ENCODE data around the gene AKAP1. TPM values are rescaled to one million over a fixed set of nuclear protein-coding genes. Genes with fewer than 3 reads are reported as not detected.
"Not testable (repeated sequence)": the region's sequence is repeated elsewhere in the genome, so short reads cannot be mapped to it uniquely, and the experiment has no call there.

The AKAP1 gene
- polyA plus RNA-seq, 1 donor from 2014 or later = 21.4 TPM

DNA sequence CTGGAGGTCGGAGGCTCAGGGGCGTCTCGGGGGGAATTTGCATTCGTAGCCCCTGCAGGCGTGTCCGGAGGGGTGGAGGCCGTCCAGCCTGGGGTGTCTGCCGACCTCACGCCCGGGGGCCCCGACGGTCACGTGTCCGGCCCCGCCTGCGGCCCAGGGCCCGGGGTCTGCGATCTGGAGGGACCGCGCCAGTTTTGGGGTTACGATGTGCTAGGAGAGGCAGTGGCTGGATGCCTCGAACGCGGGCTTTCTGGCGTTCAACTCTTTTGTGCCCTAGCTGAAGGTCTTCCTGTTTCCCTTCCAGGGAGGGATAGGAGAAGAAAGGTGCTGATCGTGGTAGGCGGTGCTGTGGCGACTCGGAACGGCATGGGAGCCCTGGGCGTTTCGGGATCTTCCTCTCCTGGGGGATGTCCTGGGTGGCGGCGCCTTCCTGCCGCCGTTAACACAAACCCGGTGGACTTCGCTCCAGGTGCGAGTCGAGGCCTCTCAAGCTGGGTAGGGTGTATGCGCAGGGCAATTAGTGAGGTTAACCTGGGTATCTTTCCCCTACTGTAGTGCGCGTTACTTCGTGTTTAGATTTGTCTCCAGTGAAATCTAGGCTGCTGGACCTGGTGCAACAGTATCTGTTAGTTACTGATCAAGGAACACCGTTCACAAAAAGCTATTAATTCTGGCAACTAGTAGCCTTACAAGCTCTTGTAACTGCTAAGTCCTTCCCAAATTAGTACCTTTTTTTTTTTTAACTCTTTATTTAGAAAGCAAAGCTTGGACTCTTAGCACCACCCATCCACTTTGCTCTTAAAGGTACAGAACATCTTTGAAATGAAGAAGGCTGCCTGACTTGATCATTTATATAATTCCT lies 1.3 kb downstream of the AKAP1 start:
- Mint-ChIP-seq H3K27ac (peak overlapping the region; percentile 53 to 81 (median 80)), H3K36me3 (no peaks in the 10 kb centered on the region), H3K27me3 (no peaks in the 10 kb centered on the region), H3K4me3 (peak overlapping the region; percentile 88 to 96 (median 92)), H3K4me1 (peaks cover 13 to 19% (median 14%) of the 10 kb centered on the region in 3 donors), H3K9me3 (no peaks in the 10 kb centered on the region)

DNA sequence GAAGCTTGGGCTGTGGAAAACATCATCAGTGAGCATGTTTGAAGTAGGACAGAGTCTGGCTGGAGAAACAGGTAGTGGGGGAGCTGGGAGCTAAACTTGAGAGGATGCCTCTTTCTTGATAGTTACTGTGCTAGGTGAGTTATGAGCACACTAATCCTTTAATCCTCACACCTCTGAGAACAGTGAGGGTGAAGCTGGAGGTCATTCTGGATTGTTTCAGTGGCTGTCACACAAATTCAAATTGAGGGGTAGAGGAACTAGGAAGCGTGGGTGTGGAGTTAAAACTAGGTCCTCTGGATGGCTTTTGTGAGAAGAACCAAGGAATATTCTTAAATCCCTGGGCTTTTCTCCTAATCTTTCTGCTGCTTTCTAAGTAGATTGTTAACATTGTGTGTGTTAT lies 3.3 kb downstream of the AKAP1 start:
- Mint-ChIP-seq H3K4me1 (peaks cover 15 to 26% (median 17%) of the 10 kb centered on the region in 3 donors), H3K4me3 (peak overlapping the region in 1 of 4 donors; percentile 88), H3K9me3 (no peaks in the 10 kb centered on the region), H3K36me3 (no peaks in the 10 kb centered on the region), H3K27ac (peak overlapping the region in 2 of 3 donors; percentile 8 to 64), H3K27me3 (no peaks in the 10 kb centered on the region)

DNA sequence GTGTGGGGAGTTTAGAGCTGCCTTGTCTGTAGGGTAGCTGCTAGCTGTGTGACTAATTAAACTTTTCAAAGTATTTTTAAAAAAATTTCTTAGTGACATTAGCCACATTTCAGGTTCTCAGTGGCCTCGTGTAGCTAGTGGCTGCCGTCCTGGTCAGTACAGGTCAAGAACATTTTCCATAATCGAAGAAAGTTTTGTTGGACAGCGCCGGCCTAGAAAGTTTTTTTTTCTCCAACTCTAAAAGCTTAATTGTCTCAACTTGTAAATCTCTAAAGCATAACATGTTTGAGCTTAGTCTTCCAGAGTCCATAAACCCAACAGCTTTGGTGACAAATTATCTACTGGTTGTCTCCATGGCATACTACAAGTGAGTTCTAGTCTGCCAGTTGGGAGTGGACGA lies 4.3 kb downstream of the AKAP1 start:
- no peaks in the 10 kb centered on the region for H3K27me3 Mint-ChIP-seq
- H3K27ac Mint-ChIP-seq = no peak overlapping the region

DNA sequence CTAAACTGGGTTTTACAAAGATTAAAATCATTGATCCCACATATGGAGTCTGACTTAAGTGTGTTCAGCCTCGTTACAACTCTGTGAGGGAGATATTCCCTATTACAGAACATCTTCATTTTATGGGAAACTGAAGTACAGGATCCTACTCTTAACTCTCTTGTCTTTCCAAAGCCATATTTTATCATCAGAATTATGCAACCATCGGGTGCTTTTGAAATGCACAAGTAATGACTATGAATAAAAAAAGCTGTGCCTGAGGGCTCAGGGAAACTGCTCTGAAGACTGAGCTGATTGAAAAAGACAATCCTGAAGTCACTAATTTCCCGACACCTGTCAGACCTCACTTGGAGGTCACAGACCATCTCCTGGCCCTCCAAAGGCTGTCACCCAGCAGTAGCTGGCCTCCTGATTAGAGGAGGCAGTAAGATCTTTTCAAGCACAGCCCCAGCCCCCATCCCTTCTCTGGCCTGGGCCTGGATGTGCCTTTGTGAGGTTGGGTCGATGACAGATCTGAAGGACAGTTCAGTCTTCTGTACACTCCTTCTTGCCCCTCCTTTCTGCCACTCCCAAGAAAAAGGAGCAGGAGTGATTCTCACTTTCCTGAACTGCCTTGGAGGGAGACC lies 5.6 kb downstream of the AKAP1 start:
- no peaks in the 10 kb centered on the region for H3K27me3 Mint-ChIP-seq
- no peak overlapping the region for H3K4me3 Mint-ChIP-seq
- H3K4me1 Mint-ChIP-seq = peaks cover 15 to 26% (median 18%) of the 10 kb centered on the region in 3 donors
- H3K9me3 Mint-ChIP-seq = no peaks in the 10 kb centered on the region
- H3K36me3 Mint-ChIP-seq = no peaks in the 10 kb centered on the region
- H3K27ac Mint-ChIP-seq = no peak overlapping the region

More for the DNA sequence above, 4.3 kb downstream of the AKAP1 start:
- H3K36me3 Mint-ChIP-seq = no peaks in the 10 kb centered on the region
- peaks cover 15 to 26% (median 18%) of the 10 kb centered on the region in 3 donors for H3K4me1 Mint-ChIP-seq
- no peaks in the 10 kb centered on the region for H3K9me3 Mint-ChIP-seq
- H3K4me3 Mint-ChIP-seq = peak overlapping the region in 1 of 4 donors; percentile 88

DNA sequence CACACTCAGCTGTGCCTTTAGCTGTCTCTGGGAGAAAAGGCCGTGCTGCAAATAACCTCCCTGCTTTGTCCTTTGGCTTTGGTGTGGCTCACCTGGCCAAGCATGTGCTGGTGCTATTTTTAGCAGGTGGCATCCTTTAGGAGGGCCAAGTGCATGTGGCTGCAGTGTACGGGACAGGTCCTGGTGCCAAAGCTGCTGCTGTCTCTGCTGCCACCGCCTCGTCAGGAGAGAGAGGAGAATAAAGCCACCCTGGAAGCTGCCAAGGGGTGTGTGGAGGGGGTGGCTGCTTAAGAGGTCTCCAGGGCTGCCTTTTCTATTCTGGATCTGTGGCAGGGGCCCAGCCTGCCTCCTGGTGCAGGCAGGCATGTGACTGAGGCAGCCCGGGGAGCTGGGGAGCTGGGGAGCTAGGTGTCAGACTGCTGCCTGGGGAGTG lies 6.2 kb downstream of the AKAP1 start:
- peaks cover 14 to 26% (median 18%) of the 10 kb centered on the region in 3 donors for H3K4me1 Mint-ChIP-seq

DNA sequence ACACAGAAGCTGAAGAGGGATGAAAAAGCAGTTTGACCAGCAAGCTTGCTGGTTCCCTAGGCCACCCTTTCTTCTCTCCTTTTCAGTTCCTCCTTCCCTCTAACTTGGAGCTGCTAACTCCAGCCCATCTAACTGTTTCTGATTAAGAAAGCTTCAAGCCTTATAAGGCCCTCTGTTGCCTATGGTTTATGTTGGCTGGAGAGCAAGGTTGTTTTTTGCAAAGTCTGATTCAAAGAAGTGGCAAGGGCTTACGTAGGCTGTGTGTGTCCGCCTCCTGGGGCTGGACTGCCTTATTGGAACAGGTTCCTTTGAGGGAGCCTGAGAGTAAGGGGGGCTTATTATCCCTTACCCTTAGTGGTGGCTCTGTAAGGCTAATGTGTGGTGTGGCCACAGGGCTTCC lies 7.1 kb downstream of the AKAP1 start:
- peaks cover 9 to 21% (median 11%) of the 10 kb centered on the region in 3 donors for H3K4me1 Mint-ChIP-seq
- peak overlapping the region in 1 of 4 donors; percentile 48 for H3K4me3 Mint-ChIP-seq
- H3K9me3 Mint-ChIP-seq = no peaks in the 10 kb centered on the region
- no peaks in the 10 kb centered on the region for H3K27me3 Mint-ChIP-seq
- no peaks in the 10 kb centered on the region for H3K36me3 Mint-ChIP-seq
- H3K27ac Mint-ChIP-seq = no peak overlapping the region

More for the DNA sequence above, 6.2 kb downstream of the AKAP1 start:
- Mint-ChIP-seq H3K4me3 (no peak overlapping the region), H3K27ac (no peak overlapping the region), H3K36me3 (no peaks in the 10 kb centered on the region), H3K9me3 (no peaks in the 10 kb centered on the region), H3K27me3 (no peaks in the 10 kb centered on the region)

DNA sequence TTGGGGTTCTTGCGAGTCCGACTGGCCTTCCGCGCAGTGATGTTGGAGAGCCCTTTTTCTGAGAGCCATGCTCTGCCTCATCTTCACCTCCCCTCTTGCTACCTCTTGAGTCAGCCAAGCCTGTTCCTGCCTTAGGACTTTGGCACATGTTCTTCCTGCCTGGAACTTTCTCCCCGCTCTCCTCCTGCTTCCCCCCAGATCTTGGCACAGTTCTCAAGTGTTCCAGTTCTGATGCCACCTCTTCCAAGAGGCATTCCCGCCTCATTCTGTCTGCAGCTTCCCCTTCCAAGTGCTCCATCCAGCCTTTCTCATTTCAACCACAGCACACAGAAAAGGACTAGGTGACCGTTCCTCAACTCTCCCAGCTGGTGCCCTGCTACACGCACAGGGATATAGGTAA lies 7.7 kb downstream of the AKAP1 start:
- Mint-ChIP-seq H3K27me3 (no peaks in the 10 kb centered on the region), H3K9me3 (no peaks in the 10 kb centered on the region), H3K4me1 (peaks cover 5 to 17% (median 8%) of the 10 kb centered on the region in 3 donors), H3K4me3 (no peak overlapping the region), H3K36me3 (no peaks in the 10 kb centered on the region), H3K27ac (no peak overlapping the region)

DNA sequence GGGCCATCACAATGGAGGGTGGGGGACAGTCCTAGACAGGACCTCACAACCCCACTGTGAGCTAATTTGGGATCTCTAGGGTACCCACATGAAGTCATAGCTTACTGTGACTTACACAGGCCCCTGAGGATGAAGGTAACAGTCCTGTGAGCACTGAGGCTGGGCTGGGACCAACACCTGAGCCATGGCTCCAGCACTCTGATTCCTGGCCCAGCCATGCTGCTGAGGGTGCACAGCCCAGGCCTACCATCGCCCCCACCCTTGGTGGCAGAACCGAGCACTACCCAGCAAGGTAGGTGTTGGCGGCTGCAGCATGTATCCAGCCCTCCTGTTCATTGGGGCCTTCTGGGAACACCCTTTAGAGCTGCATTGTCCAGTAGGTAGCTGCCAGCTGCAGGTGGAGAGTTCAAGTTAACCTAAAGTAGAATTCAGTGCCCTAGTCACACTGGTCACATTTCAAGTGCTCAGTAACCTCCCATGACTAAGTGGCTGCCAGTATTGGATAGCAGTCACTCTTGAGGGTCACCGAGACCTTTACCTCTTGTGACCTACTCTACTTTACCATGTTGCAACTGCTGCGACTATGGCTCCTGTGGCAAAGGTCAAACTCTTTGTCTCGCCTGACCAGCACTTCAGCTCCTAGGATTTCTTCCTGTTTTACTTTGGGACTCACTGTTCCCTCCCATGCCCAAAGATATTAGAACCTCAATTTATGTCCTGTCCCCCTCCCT lies 11.6 kb downstream of the AKAP1 start:
- Mint-ChIP-seq H3K4me1 (peaks cover 14 to 32% (median 15%) of the 10 kb centered on the region in 3 donors), H3K27ac (no peak overlapping the region), H3K36me3 (no peaks in the 10 kb centered on the region), H3K9me3 (no peaks in the 10 kb centered on the region), H3K27me3 (no peaks in the 10 kb centered on the region), H3K4me3 (no peak overlapping the region)

DNA sequence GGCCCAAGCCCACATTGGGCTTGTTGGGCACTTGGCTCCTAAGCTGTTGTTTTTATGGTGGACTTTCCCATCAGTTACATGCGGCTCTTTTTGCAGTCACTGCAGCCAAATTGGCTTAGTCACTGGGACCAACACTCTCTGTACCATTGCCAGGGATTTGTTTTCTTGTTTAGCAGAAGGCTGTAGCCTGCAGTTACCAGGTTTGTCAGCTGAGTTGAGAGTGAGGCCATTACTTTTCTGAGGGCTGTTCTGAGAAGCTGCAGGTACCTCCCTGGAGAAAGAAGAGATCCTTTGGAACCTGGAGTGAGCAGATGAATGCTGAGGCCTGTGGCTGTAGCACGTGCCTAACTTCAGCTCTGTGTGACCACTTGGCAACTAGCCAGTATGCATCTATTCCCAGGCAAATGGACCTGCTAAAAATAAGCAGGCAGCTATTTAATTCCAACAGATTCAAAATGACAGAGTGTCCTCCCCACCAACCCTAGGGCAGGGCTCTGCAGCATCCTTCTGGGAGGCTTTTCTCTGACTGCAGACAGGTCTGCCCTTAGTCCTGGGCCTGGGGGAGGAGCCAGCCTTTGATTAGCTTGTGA lies 12.9 kb downstream of the AKAP1 start:
- H3K36me3 Mint-ChIP-seq = no peaks in the 10 kb centered on the region
- H3K27me3 Mint-ChIP-seq = no peaks in the 10 kb centered on the region
- no peak overlapping the region for H3K27ac Mint-ChIP-seq
- peaks cover 16 to 35% (median 21%) of the 10 kb centered on the region in 3 donors for H3K4me1 Mint-ChIP-seq
- H3K4me3 Mint-ChIP-seq = no peak overlapping the region
- no peaks in the 10 kb centered on the region for H3K9me3 Mint-ChIP-seq

DNA sequence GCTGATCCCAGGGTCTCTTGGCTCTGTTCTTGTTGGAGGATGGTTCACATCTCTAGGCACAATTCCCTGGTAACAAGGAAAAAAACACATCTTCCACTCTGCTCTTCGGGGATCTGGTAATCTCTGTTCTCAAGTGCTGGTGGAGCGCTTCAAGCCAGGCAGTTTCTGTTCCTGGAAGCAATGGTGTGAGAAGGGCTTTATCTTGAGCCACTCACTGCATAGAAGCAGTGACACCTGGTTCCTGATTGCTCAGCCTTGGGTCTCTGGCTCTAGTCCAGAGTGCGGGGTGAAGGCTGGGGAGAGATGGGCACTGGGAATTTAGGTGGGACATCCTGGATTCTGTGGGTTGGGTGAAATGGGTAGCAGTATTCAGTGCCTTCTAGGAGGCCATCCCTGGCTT lies 14.1 kb downstream of the AKAP1 start:
- Mint-ChIP-seq H3K9me3 (no peaks in the 10 kb centered on the region), H3K36me3 (no peaks in the 10 kb centered on the region), H3K4me3 (peak overlapping the region in 2 of 4 donors; percentile 2 to 69), H3K27ac (no peak overlapping the region), H3K27me3 (no peaks in the 10 kb centered on the region), H3K4me1 (peaks cover 15 to 29% (median 16%) of the 10 kb centered on the region in 3 donors)

DNA sequence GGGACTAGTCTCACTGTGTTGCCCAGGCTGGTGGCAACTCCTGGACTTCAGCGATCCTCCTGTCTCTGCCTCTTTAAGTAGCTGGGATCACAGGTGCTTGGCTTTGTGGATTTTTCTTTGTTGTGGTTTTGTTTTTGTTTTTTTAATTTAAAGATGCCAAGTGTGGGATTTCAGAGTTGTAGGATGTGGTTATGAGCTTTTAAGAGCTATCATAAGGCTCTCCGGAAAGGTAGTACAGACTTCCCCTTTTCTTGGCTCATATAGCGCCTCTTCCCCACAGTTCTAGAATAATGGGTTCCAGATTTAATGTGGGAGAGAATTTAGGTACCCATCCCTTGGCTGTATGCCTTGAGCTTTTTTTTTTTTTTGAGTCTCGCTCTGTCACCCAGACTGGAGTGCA lies 17.1 kb downstream of the AKAP1 start:
- Mint-ChIP-seq H3K9me3 (no peaks in the 10 kb centered on the region), H3K27me3 (no peaks in the 10 kb centered on the region), H3K4me3 (peak overlapping the region in 1 of 4 donors; percentile 57), H3K27ac (peak overlapping the region in 2 of 3 donors; percentile 71 to 73), H3K36me3 (no peaks in the 10 kb centered on the region), H3K4me1 (peaks cover 15 to 27% (median 16%) of the 10 kb centered on the region in 3 donors)

DNA sequence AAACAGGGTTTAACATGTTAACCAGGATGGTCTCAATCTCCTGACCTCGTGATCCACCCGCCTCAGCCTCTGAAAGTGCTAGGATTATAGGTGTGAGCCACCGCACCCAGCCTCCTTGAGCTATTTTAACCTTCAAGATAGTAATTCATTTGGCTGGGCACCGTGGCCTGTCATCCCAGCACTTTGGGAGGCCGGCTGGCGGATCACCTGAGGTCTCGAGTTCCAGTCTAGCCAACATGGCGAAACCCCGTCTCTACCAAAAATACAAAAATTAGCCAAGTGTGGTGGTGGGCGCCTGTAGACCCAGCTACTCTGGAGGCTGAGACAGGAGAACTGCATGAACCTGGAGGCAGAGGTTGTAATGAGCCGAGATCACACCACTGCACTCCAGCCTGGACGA lies 17.6 kb downstream of the AKAP1 start:
- H3K27ac Mint-ChIP-seq, H3K27me3 Mint-ChIP-seq, H3K9me3 Mint-ChIP-seq, H3K36me3 Mint-ChIP-seq, H3K4me3 Mint-ChIP-seq: not testable (repeated sequence)
- peaks cover 15 to 27% (median 16%) of the 10 kb centered on the region in 3 donors for H3K4me1 Mint-ChIP-seq

DNA sequence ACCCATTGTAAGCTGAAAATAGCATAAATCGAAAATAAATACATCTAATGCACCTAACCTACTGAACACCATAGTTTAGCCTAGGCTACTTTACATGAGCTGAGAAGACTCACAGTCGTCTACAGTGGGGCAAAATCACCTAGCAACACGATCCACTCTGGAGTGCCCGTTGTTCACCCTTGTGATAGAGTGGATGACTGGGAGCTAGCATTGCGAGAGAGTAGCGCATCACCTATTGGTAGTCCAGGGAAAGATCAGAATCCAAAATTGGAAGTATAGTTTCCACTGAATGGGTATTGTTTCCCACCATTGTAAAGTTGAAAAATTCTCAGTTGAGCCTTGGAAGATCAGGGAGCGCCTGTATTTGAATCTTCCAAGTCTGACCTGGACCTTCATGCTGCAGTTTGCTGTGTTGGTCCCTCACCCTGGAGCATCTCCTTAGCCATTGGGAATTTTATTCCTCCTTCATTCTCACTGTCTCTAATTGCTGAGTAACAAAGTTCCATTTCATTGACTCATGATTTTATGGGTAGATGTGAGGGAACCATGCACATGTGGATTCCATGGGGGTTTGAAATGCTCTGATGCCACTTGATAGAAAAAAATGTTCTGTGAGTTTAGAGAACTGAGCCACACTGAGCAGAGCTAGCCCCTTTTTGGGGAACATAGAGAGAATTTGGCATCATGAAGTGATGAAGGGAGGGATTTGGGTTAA lies 19.6 kb downstream of the AKAP1 start:
- Mint-ChIP-seq H3K4me3 (no peak overlapping the region), H3K36me3 (no peaks in the 10 kb centered on the region), H3K4me1 (peaks cover 7 to 15% (median 10%) of the 10 kb centered on the region in 3 donors), H3K27me3 (no peaks in the 10 kb centered on the region), H3K27ac (peak overlapping the region in 1 of 3 donors; percentile 31), H3K9me3 (no peaks in the 10 kb centered on the region)

DNA sequence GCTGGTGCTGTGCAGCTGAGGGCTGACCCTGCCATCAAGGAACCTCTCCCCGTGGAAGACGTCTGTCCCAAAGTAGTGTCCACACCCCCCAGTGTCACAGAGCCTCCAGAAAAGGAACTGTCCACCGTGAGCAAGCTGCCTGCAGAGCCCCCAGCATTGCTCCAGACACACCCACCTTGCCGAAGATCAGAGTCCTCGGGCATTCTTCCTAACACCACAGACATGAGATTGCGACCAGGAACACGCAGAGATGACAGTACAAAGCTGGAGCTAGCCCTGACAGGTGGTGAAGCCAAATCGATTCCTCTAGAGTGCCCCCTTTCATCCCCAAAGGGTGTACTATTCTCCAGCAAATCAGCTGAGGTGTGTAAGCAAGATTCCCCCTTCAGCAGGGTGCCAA lies 20.5 kb downstream of the AKAP1 start:
- Mint-ChIP-seq H3K4me3 (no peak overlapping the region), H3K4me1 (peaks cover 7 to 13% (median 10%) of the 10 kb centered on the region in 3 donors), H3K27ac (no peak overlapping the region), H3K27me3 (no peaks in the 10 kb centered on the region), H3K36me3 (no peaks in the 10 kb centered on the region), H3K9me3 (no peaks in the 10 kb centered on the region)

Data from IgD-negative memory B cell (primary cell).